Endometrial microvascular endothelial cells (primary cell): ENCODE data around the gene ZDBF2. TPM values are rescaled to one million over a fixed set of nuclear protein-coding genes. Genes with fewer than 3 reads are reported as not detected.

ENCODE experiments used
- total RNA-seq: library from RNA; depleted of rRNA; stranded (reverse); fragments of >200 nt; gene quantifications from one replicate; pipeline ENCODE4 v1.2.3, GENCODE V29; 2015; ENCODE audit errors: inconsistent ontology term

Gene ZDBF2
- total RNA-seq, 1 donor from 2014 or later: 3.7 TPM

Other genes starting within 250 kb of the ZDBF2 start
- 5.9 TPM for gene INO80D, start 188.5 kb upstream of the ZDBF2 start, total RNA-seq
- gene NDUFS1, start 115.2 kb upstream of the ZDBF2 start, total RNA-seq: 151 TPM
- gene EEF1B2, start 114.8 kb upstream of the ZDBF2 start, total RNA-seq: 437 TPM
- gene ADAM23, start 168.9 kb downstream of the ZDBF2 start, total RNA-seq: 28.5 TPM